Immature natural killer cell (primary cell): ENCODE data around the gene SECISBP2. TPM values are rescaled to one million over a fixed set of nuclear protein-coding genes. Genes with fewer than 3 reads are reported as not detected.
A peak's percentile ranks its signal among the peaks of the same experiment; 100 is the strongest.
"Not testable (repeated sequence)": the region's sequence is repeated elsewhere in the genome, so short reads cannot be mapped to it uniquely, and the experiment has no call there.

ENCODE experiments used
- DNase-seq, 3 donors: peaks; one replicate each; pipeline ENCODE4 v3.0.0; 2022; ENCODE audit warnings: mixed read lengths in 1 of 3
- H3K27ac Mint-ChIP-seq, 6 donors: one replicate each; pipeline ENCODE4 v1.8.0; 2020; ENCODE audit warnings: mixed read lengths in 6 of 6, mild to moderate bottlenecking in 5 of 6, inconsistent platforms in 4 of 6, moderate library complexity in 3 of 6
- H3K27me3 Mint-ChIP-seq, 3 donors: one replicate each; pipeline ENCODE4 v1.8.0; 2020 to 2021; ENCODE audit warnings: low read depth in 3 of 3, mild to moderate bottlenecking in 3 of 3, mixed read lengths in 3 of 3, moderate library complexity in 3 of 3, inconsistent platforms in 1 of 3
- H3K36me3 Mint-ChIP-seq, 3 donors: one replicate each; pipeline ENCODE4 v1.8.0; 2020; ENCODE audit warnings: mixed read lengths in 3 of 3, inconsistent platforms in 2 of 3, mild to moderate bottlenecking in 2 of 3
- H3K4me1 Mint-ChIP-seq, 2 donors: one replicate each; pipeline ENCODE4 v1.8.0; 2020; ENCODE audit warnings: inconsistent platforms in 2 of 2, mild to moderate bottlenecking in 2 of 2, mixed read lengths in 2 of 2, moderate library complexity in 1 of 2
- H3K4me3 Mint-ChIP-seq, 5 donors: one replicate each; pipeline ENCODE4 v1.8.0; 2020; ENCODE audit warnings: mild to moderate bottlenecking in 5 of 5, mixed read lengths in 5 of 5, inconsistent platforms in 3 of 5, moderate library complexity in 3 of 5
- H3K9me3 Mint-ChIP-seq, 6 donors: one replicate each; pipeline ENCODE4 v1.8.0; 2020; ENCODE audit warnings: mild to moderate bottlenecking in 6 of 6, mixed read lengths in 6 of 6, inconsistent platforms in 4 of 6, moderate library complexity in 3 of 6
- polyA plus RNA-seq, 3 donors: library from polyadenylated mRNA; unstranded; fragments of 300-500 nt; fragmentation: Illumina TruSeq; gene quantifications; one replicate each; pipeline ENCODE4 v1.2.3, GENCODE V29; 2021

The SECISBP2 gene
- polyA plus RNA-seq = 10 to 100 TPM in 1 of 3 donors, 1 to 10 TPM in 2; 3.9 to 16.4 (median 9.7) TPM

- H3K4me1 Mint-ChIP-seq = peaks cover 43 to 81% of the 10 kb centered on the region in 2 donors
- H3K36me3 Mint-ChIP-seq = peaks cover 0 to 5% (median 3%) of the 10 kb centered on the region in 3 donors
- H3K27me3 Mint-ChIP-seq = peaks cover 5 to 11% (median 9%) of the 10 kb centered on the region in 3 donors
- peak within 1 kb of the TSS; percentile 90 to 95 (median 93) for H3K4me3 Mint-ChIP-seq
- peak; percentile 98 to 99 (median 98) for DNase-seq
- H3K9me3 Mint-ChIP-seq = no peaks in the 10 kb centered on the region
- H3K27ac Mint-ChIP-seq = peak within 1 kb of the TSS; percentile 96 to 98 (median 97)
These were observed at the start of gene SECISBP2 for GRCh38 chr9:89318123-89319014. SECISBP2 (plus strand) TSS chr9:89318500; CDS start chr9:89318577, 77 bp downstream.

GRCh38 chr9:89273528-89274279, 44.6 kb upstream of the SECISBP2 start:
- Mint-ChIP-seq H3K27me3 (peaks cover 7 to 23% (median 11%) of the 10 kb centered on the region in 3 donors), H3K36me3 (peaks cover 10 to 20% (median 18%) of the 10 kb centered on the region in 3 donors), H3K4me3 (no peak overlapping the region), H3K27ac (no peak overlapping the region), H3K9me3 (peaks cover 12 to 37% (median 25%) of the 10 kb centered on the region in 6 donors), H3K4me1 (no peaks in the 10 kb centered on the region)
- no peak for DNase-seq

GRCh38 chr9:89274838-89275237, 43.5 kb upstream of the SECISBP2 start:
- peaks cover 6 to 16% (median 11%) of the 10 kb centered on the region in 3 donors for H3K27me3 Mint-ChIP-seq
- no peak overlapping the region for H3K27ac Mint-ChIP-seq
- H3K4me3 Mint-ChIP-seq = no peak overlapping the region
- H3K4me1 Mint-ChIP-seq = peaks cover 3 to 9% of the 10 kb centered on the region in 2 donors
- H3K36me3 Mint-ChIP-seq = peaks cover 10 to 20% (median 18%) of the 10 kb centered on the region in 3 donors
- peaks cover 12 to 37% (median 25%) of the 10 kb centered on the region in 6 donors for H3K9me3 Mint-ChIP-seq
- no peak for DNase-seq

GRCh38 chr9:89276040-89276439, 42.3 kb upstream of the SECISBP2 start:
- Mint-ChIP-seq H3K9me3 (peaks cover 12 to 37% (median 25%) of the 10 kb centered on the region in 6 donors), H3K27me3 (peaks cover 2 to 16% (median 11%) of the 10 kb centered on the region in 3 donors), H3K4me1 (peaks cover 4 to 13% of the 10 kb centered on the region in 2 donors), H3K36me3 (peaks cover 10 to 20% (median 18%) of the 10 kb centered on the region in 3 donors)
- not testable (repeated sequence) for H3K27ac Mint-ChIP-seq, H3K4me3 Mint-ChIP-seq, DNase-seq

GRCh38 chr9:89277043-89277442, 41.3 kb upstream of the SECISBP2 start:
- no peak for DNase-seq
- Mint-ChIP-seq H3K9me3 (peaks cover 7 to 37% (median 25%) of the 10 kb centered on the region in 6 donors), H3K27me3 (peaks cover 0 to 11% (median 11%) of the 10 kb centered on the region in 3 donors), H3K27ac (no peak overlapping the region), H3K4me3 (no peak overlapping the region), H3K4me1 (peaks cover 8 to 13% of the 10 kb centered on the region in 2 donors), H3K36me3 (peaks cover 13 to 16% (median 14%) of the 10 kb centered on the region in 3 donors)

- no peak for DNase-seq
- peaks cover 7 to 35% (median 24%) of the 10 kb centered on the region in 6 donors for H3K9me3 Mint-ChIP-seq
- H3K4me3 Mint-ChIP-seq = no peak overlapping the region
- no peak overlapping the region for H3K27ac Mint-ChIP-seq
- peaks cover 0 to 11% (median 10%) of the 10 kb centered on the region in 3 donors for H3K27me3 Mint-ChIP-seq
- peaks cover 10 to 13% of the 10 kb centered on the region in 2 donors for H3K4me1 Mint-ChIP-seq
- peaks cover 13 to 16% (median 14%) of the 10 kb centered on the region in 3 donors for H3K36me3 Mint-ChIP-seq
These were observed 40.8 kb upstream of the SECISBP2 start for GRCh38 chr9:89277454-89277853.

- peaks cover 0 to 8% (median 8%) of the 10 kb centered on the region in 3 donors for H3K27me3 Mint-ChIP-seq
- no peak overlapping the region for H3K4me3 Mint-ChIP-seq
- no peak for DNase-seq
- H3K9me3 Mint-ChIP-seq = peaks cover 0 to 24% (median 13%) of the 10 kb centered on the region in 6 donors
- H3K36me3 Mint-ChIP-seq = peaks cover 5 to 8% (median 6%) of the 10 kb centered on the region in 3 donors
- no peak overlapping the region for H3K27ac Mint-ChIP-seq
- H3K4me1 Mint-ChIP-seq = peaks cover 13% of the 10 kb centered on the region in 2 donors
These were observed 39.7 kb upstream of the SECISBP2 start for GRCh38 chr9:89278551-89278950.

- peaks cover 4 to 10% (median 5%) of the 10 kb centered on the region in 3 donors for H3K36me3 Mint-ChIP-seq
These were observed 39.1 kb upstream of the SECISBP2 start for GRCh38 chr9:89278997-89279739.

GRCh38 chr9:89281106-89281505, 37.2 kb upstream of the SECISBP2 start:
- no peak overlapping the region for H3K27ac Mint-ChIP-seq

More at GRCh38 chr9:89278997-89279739, 39.1 kb upstream of the SECISBP2 start:
- peak; percentile 7 to 21 (median 19) for DNase-seq
- Mint-ChIP-seq H3K27me3 (peaks cover 0 to 8% (median 4%) of the 10 kb centered on the region in 3 donors), H3K4me1 (peaks cover 13% of the 10 kb centered on the region in 2 donors), H3K27ac (no peak overlapping the region), H3K9me3 (peaks cover 0 to 18% (median 7%) of the 10 kb centered on the region in 6 donors), H3K4me3 (no peak overlapping the region)

GRCh38 chr9:89282248-89282968, 35.9 kb upstream of the SECISBP2 start:
- H3K27me3 Mint-ChIP-seq, H3K9me3 Mint-ChIP-seq, H3K27ac Mint-ChIP-seq: not testable (repeated sequence)
- Mint-ChIP-seq H3K4me3 (peak overlapping the region; percentile 47 to 65 (median 60)), H3K36me3 (peaks cover 4 to 19% (median 12%) of the 10 kb centered on the region in 3 donors), H3K4me1 (peaks cover 13% of the 10 kb centered on the region in 2 donors)
- DNase-seq = peak in 2 of 3 donors; percentile 13 to 16

More at GRCh38 chr9:89281106-89281505, 37.2 kb upstream of the SECISBP2 start:
- no peak for DNase-seq
- H3K4me1 Mint-ChIP-seq = peaks cover 13% of the 10 kb centered on the region in 2 donors
- peaks cover 0 to 4% (median 0%) of the 10 kb centered on the region in 6 donors for H3K9me3 Mint-ChIP-seq
- H3K4me3 Mint-ChIP-seq = peak overlapping the region in 1 of 5 donors; percentile 49
- peaks cover 4 to 14% (median 8%) of the 10 kb centered on the region in 3 donors for H3K36me3 Mint-ChIP-seq
- H3K27me3 Mint-ChIP-seq = peaks cover 0 to 4% (median 0%) of the 10 kb centered on the region in 3 donors

GRCh38 chr9:89284076-89284475, 34.2 kb upstream of the SECISBP2 start:
- Mint-ChIP-seq H3K27me3 (peaks cover 0 to 2% (median 0%) of the 10 kb centered on the region in 3 donors), H3K36me3 (peaks cover 4 to 29% (median 17%) of the 10 kb centered on the region in 3 donors), H3K4me1 (peaks cover 11 to 13% of the 10 kb centered on the region in 2 donors)

GRCh38 chr9:89291741-89292140, 26.6 kb upstream of the SECISBP2 start:
- H3K9me3 Mint-ChIP-seq = peaks cover 0 to 9% (median 0%) of the 10 kb centered on the region in 6 donors
- peaks cover 0 to 21% (median 13%) of the 10 kb centered on the region in 3 donors for H3K36me3 Mint-ChIP-seq
- no peak for DNase-seq
- H3K4me3 Mint-ChIP-seq = no peak overlapping the region
- peaks cover 2 to 5% (median 4%) of the 10 kb centered on the region in 3 donors for H3K27me3 Mint-ChIP-seq
- no peak overlapping the region for H3K27ac Mint-ChIP-seq
- no peaks in the 10 kb centered on the region for H3K4me1 Mint-ChIP-seq

More at GRCh38 chr9:89284076-89284475, 34.2 kb upstream of the SECISBP2 start:
- H3K4me3 Mint-ChIP-seq = peak overlapping the region in 2 of 5 donors; percentile 0 to 7
- DNase-seq = no peak
- no peaks in the 10 kb centered on the region for H3K9me3 Mint-ChIP-seq
- H3K27ac Mint-ChIP-seq = no peak overlapping the region
